HG03460 (cell line): ENCODE measurements around the gene PIK3AP1.

Experiments
- ATAC-seq: cut with Tn5 transposase; IDR thresholded peaks from one replicate; pipeline ENCODE4 v1.9.1; 2021; ENCODE audit not compliant: unreplicated experiment

The PIK3AP1 gene

GRCh38 chr10:96616961-96617360 is 103.4 kb downstream of the PIK3AP1 start:
- ATAC-seq, result no peak

- ATAC-seq, result no peak
These were observed 105.8 kb downstream of the PIK3AP1 start for GRCh38 chr10:96614515-96614914.

- ATAC-seq, result no peak
These were observed 106.7 kb downstream of the PIK3AP1 start for GRCh38 chr10:96613576-96613975.

- ATAC-seq, result no peak
These were observed 108.1 kb downstream of the PIK3AP1 start for GRCh38 chr10:96612055-96612830.

GRCh38 chr10:96610817-96611216 is 109.5 kb downstream of the PIK3AP1 start:
- ATAC-seq, result no peak

DNA sequence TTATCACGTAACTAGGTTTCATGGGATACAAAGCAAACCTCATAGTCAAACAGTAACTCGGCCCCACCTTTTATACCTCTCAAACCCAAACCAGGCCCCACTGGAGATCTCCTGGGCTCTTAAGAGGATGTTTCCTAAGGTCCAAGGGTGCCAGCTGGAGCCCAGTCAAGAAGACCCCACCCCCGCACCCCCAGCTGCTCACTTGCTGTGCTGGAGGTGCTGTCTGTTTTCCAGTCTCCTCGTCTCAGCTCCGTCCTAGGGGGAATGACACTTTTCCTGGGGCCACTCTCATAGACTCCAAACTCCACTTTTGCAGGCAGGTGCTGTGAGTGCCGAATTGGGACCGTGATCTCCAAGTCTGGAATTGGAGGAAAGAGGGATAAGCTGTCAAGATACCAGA is 110.8 kb downstream of the PIK3AP1 start:
- ATAC-seq, result no peak

GRCh38 chr10:96608805-96609204 is 111.5 kb downstream of the PIK3AP1 start:
- ATAC-seq, result no peak

DNA sequence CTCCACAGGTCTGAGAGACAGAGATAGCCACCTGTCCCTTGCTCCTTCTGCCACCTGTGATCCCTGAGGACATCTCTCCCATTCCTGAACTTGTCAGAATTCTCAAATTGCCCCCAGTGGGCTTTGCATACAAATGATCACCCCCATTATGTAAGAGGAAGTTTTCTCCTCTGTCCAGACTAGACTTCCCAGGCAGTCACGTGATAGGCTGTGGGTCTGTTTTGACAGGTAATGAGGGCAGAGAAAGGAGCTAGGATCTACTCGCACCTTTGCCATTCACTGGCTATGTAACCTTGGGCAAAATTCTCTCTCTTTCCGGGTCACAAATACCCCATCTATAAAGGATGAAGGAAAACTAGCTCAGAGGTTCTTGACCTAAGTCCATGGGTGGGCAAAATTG is 112.1 kb downstream of the PIK3AP1 start:
- ATAC-seq, result no peak

DNA sequence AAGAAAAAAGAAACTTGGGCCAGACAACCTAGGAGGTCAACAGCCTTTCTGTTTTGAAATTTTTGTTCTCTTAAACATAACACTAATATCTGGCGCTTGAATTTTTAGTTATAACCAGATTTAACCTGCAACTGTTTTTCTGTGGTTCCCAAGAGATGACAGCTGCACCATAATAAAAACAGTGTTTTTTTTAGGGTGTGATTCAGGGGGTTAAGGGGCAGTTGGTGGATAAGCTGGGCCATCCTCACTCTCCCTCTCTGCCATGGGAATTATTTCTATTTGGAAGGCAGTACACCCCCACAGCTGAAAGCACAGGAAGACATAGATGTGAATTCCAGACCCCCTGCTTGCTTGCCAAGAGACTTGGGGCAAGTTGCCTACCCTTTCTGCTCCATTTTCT is 113.4 kb downstream of the PIK3AP1 start:
- no peak for ATAC-seq

DNA sequence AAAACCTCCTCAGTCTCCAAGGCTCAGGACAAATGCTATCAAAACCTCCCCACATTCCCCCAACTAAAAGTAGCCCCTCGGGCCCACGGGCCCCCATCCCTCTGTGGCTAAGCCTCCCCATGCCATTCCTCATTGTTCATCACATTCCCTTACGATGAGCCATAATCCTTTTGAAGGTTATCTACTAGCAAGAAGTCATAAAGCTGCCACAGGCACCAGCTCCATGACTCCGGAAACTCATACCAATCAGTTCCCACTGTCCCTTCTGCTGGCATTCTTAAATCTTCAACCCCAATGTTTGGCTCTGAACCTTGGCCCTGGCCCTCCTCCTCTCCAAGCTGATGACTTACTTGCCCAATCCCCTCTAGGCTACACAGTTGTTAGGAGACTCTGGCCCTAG is 114.1 kb downstream of the PIK3AP1 start:
- no peak for ATAC-seq

DNA sequence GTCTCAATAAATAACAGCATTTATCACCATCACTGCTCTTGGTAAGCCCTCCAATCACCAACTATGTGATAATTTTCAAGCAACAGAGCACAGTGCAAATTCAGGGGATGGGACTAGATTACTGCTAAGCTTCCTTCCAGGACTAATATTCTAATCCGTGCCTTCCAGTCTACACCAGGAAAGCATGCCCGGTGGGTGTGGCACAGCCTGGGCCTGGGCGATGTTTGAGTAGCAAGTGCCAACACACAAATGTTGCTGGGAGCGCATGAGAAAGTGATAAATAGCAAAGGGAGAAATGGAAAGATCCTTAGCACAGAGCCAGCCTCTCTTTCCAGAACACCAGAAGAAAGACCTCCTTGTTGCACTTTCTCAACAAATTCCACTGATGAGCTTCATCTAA is 120.0 kb downstream of the PIK3AP1 start:
- no peak for ATAC-seq

GRCh38 chr10:96598846-96599245 is 121.5 kb downstream of the PIK3AP1 start:
- ATAC-seq, result no peak

GRCh38 chr10:96596422-96597407 is 123.6 kb downstream of the PIK3AP1 start:
- no peak for ATAC-seq

DNA sequence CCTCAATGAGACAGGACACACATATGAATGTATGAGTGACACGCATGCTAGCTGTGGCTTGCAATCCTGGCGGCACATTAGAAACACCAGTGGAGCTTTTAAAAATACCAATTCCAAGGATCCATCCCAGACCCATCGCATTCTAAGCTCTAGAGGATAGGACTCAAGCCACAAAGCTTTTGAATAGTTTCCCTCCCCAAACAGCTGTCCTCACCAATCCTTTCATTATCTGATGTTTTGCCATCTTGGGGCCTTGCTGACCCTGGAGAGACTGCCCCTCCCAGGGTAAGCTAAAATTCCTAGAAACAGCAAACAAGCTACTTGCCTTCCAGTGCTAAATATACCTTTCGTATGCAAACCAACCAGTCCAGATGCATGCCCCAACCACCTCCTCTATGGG is 124.6 kb downstream of the PIK3AP1 start:
- ATAC-seq, result no peak

- no peak for ATAC-seq
These were observed 128.4 kb downstream of the PIK3AP1 start for GRCh38 chr10:96591946-96592345.

- peak; percentile 38 for ATAC-seq
These were observed 131.5 kb downstream of the PIK3AP1 start for GRCh38 chr10:96588616-96589419.

DNA sequence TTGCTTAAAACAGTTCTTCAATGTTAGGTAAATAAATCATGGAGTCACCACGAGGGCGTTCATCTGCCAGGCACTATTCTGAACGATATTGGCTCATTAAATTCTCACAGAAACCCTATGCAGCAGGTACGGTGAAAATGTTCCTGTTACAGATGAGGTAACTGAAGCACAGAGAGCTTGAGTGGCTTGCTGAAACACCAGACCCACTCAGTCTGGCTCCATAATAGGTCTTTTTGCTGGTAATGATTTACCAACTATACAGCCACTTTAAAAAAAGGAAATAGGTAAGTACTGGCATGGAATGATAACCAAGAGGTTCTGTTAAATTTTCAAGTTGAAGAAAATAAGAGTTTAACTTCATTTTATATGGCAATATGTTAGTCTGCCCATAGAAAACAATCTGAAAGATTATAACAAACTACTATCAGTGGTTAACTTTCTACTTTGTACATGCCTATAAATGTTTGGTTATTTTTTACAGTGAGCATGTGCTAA is 132.2 kb downstream of the PIK3AP1 start:
- no peak for ATAC-seq

- no peak for ATAC-seq
These were observed 132.9 kb downstream of the PIK3AP1 start for GRCh38 chr10:96587264-96588059.

DNA sequence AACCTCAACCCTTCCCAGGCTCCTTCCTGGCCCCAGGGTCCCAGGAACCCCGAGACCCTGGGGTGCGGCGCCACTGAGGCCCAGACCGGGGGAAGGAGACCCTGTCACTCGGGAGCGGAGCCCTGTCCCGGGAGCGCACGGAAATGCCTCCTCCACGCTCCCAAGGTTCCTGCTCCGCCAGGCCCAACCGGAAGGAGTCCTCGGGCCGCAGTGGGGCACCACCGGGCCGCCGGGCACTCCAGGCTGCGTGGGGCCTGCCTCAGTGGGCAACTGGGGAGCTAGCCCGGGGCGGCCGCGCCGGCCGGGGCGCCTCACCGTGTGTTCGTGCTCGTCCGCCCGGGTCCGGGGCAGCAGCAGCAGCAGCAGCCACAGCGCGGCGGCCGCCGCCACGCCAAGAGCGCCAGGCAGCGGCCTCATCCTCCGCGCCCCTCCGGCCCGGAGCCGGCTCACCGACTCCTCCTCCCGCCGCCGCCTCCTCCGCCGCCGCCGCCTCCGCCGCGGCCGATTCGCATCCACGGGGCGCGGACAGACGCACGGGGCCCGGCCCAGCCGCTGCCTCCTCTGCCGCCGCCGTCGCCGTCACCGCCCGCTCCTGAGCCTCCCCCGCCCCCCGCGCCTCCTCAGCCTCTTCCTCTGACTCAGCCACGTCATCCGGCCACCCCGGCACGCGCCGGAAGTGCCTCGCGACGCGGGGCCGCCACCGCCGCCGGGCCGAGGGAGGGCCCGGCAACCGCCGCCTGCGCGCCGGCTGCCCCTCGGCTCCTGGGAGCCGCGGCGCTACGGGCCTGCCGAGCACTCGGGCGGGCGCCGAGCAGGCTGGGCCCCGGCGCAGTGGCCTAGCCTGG is 133.7 kb downstream of the PIK3AP1 start, which contains the start of gene TM9SF3:
TSS of gene TM9SF3 (minus strand) at position 594 of the 845 bp plus-strand sequence. CDS start at position 417, 177 bp downstream.
- peak; percentile 65 for ATAC-seq
